Tibial nerve (tissue), 4 donors: Measurements from ENCODE around the gene GABBR2. TPM values are rescaled to one million over a fixed set of nuclear protein-coding genes. Genes with fewer than 3 reads are reported as not detected.

ENCODE experiments used
- DNase-seq, 2 donors: peaks; one replicate each; pipeline ENCODE4 v3.0.0-alpha.2; 2019; ENCODE audit warnings: low spot score in 2 of 2
- H3K27ac ChIP-seq, 4 donors: fragments of 200-600 bp; sonication (generic) in 3 of 4; one replicate each; pipeline ENCODE4 v1.5.1; 2017 to 2019; ENCODE audit warnings: mild to moderate bottlenecking in 1 of 4
- H3K27me3 ChIP-seq, 2 donors: fragments of 200-600 bp; sonication (generic) in 1 of 2; one replicate each; pipeline versions ENCODE4 v1.5.1 to v1.6.0; 2017 to 2019
- H3K36me3 ChIP-seq, 3 donors: fragments of 200-600 bp; sonication (generic); one replicate each; pipeline ENCODE4 v1.5.1; 2018 to 2019
- H3K4me1 ChIP-seq, 4 donors: fragments of 200-600 bp; sonication (generic) in 3 of 4; one replicate each; pipeline ENCODE4 v1.5.1; 2017 to 2019
- H3K4me3 ChIP-seq, 4 donors: fragments of 200-600 bp; sonication (generic) in 3 of 4; one replicate each; pipeline ENCODE4 v1.5.1; 2017 to 2019; ENCODE audit warnings: mild to moderate bottlenecking in 1 of 4, moderate library complexity in 1 of 4
- H3K9me3 ChIP-seq, 4 donors: fragments of 200-600 bp; sonication (generic) in 3 of 4; one replicate each; pipeline ENCODE4 v1.5.1; 2017 to 2019
- EP300 ChIP-seq, 2 donors: sonication (generic); formaldehyde crosslinking; IDR thresholded peaks; one replicate each; pipeline ENCODE4 v1.6.1; 2017; ENCODE audit warnings: antibody characterized with exemption in 2 of 2, mild to moderate bottlenecking in 1 of 2
- POLR2A ChIP-seq, 2 donors: fragments of 450-650 bp; IDR thresholded peaks; one replicate each; pipeline ENCODE4 v1.6.1; 2017; ENCODE audit warnings: antibody characterized with exemption in 2 of 2, mild to moderate bottlenecking in 2 of 2, moderate library complexity in 2 of 2
- WGBS, 2 donors: methylation state at CpG; one replicate each; pipeline ENCODE4 v1.1.5; 2018; 5-methylcytosine and 5-hydroxymethylcytosine counted together
- total RNA-seq, 4 donors: library from RNA; depleted of rRNA; stranded (reverse); fragments of >200 nt; gene quantifications; one replicate each; pipeline ENCODE4 v1.1.0, GENCODE V29; 2016
- TF ChIP-seq, protein P1 (sequence below), 5 experiments: fragments of 200-600 bp in 3 of 5; fragments of 450-650 bp in 2 of 5; sonication (generic) in 3 of 5; IDR thresholded peaks; one replicate each; pipeline ENCODE4 v1.5.1; 2016 to 2019; ENCODE audit warnings: antibody characterized with exemption in 5 of 5, mild to moderate bottlenecking in 3 of 5, moderate library complexity in 2 of 5

Gene GABBR2
- total RNA-seq, 4 donors from 2014 or later, result 0.20 to 0.22 TPM; not detected in 2

DNA sequence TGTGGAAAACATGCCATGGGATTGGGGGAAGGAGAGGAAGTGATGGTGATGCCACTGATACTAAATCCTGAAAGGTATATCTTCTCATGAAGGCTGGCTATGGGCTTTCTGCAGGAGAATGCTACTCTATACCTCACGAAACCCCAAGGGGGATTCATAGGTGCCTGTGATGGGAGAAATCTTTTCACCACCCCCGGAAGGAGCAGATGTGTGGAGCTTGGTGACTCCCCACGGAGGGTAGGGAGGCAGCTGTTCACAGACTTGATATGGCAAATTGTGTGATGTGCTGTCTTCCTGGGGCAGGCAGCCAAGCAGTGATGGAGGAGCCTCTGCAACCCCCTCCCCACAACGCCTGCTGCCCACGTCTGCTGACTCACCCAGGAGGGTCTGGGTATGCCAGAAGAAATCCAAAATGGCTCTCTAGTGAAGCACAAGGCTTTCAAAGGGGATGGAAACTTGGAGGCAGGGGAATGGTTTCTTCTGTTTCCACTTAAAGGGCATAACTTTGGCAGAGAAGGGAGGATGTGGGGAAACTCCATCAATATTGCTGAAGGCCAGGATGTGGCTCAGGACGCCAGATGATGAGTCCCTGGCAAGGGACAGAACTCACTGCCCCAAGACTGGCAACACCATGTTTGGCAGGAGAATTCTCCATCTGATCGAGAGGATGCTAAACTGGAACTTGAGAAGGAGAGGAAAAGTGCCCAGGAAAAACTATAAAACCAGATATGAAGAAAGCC lies 188.3 kb downstream of the GABBR2 start:
- H3K27me3 ChIP-seq, result no peaks in the 10 kb centered on the region
- H3K4me1 ChIP-seq, result no peaks in the 10 kb centered on the region
- no peak for DNase-seq
- peaks cover 0 to 5% (median 0%) of the 10 kb centered on the region in 4 donors for H3K9me3 ChIP-seq
- no peaks in the 10 kb centered on the region for H3K36me3 ChIP-seq
- H3K4me3 ChIP-seq, result no peak overlapping the region
- 57 to 65% methylated on average over 7 of the region's 7 CpGs for WGBS, 2 donors
- TF ChIP-seq POLR2A (IDR thresholded peaks at IDR 0.05), result no peak
- no peak for TF ChIP-seq EP300 (IDR thresholded peaks at IDR 0.05)
- TF ChIP-seq, protein P1, sequence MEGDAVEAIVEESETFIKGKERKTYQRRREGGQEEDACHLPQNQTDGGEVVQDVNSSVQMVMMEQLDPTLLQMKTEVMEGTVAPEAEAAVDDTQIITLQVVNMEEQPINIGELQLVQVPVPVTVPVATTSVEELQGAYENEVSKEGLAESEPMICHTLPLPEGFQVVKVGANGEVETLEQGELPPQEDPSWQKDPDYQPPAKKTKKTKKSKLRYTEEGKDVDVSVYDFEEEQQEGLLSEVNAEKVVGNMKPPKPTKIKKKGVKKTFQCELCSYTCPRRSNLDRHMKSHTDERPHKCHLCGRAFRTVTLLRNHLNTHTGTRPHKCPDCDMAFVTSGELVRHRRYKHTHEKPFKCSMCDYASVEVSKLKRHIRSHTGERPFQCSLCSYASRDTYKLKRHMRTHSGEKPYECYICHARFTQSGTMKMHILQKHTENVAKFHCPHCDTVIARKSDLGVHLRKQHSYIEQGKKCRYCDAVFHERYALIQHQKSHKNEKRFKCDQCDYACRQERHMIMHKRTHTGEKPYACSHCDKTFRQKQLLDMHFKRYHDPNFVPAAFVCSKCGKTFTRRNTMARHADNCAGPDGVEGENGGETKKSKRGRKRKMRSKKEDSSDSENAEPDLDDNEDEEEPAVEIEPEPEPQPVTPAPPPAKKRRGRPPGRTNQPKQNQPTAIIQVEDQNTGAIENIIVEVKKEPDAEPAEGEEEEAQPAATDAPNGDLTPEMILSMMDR (IDR thresholded peaks at IDR 0.05), result no peak
- H3K27ac ChIP-seq, result no peak overlapping the region

DNA sequence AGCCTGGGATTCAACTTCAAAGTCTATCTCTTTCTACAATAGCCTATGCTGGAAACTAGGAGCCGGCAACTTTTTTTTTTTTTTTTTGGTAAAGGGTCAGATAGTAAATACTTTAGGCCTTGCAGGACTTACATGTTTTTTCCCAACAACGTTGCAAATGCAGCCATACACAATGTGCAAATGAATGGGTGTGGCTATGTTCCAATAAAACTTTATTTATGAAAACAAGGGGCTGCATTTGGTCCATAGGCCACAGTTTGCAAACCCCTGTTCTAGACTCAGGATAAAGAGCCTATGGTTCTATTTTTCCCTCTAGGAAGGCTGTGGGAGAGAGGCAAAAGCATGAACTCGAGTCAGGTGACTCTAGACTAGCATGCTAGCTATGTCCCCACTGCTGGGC lies 189.1 kb downstream of the GABBR2 start:
- Histone ChIP-seq H3K9me3 (peaks cover 0 to 9% (median 0%) of the 10 kb centered on the region in 4 donors), H3K4me3 (no peak overlapping the region), H3K27me3 (no peaks in the 10 kb centered on the region), H3K36me3 (no peaks in the 10 kb centered on the region), H3K27ac (no peak overlapping the region), H3K4me1 (no peaks in the 10 kb centered on the region)
- 74 to 76% methylated on average over 3 of the region's 3 CpGs for WGBS, 2 donors
- TF ChIP-seq, protein P1 (IDR thresholded peaks at IDR 0.05), result no peak
- no peak for TF ChIP-seq EP300 (IDR thresholded peaks at IDR 0.05)
- TF ChIP-seq POLR2A (IDR thresholded peaks at IDR 0.05), result no peak
- no peak for DNase-seq

DNA sequence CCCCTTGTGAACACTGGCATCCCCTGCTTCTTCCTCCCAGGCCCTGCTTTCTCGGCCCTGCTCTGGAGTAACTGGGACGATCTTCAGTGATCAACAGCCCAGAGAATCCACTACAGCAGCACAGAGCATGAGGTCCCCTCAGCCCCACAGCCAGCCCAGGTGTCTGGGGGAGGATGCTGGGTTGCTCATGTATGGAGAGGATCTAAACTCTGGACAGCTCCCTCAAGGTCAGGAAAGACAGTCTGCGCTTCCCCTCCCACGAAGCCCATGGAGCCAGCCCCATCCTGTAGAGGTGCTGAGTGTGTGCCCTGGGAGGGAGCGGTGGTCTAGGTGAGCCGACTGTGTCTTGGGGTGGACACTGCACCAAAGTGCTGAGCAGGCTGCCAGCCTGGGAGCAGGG lies 190.2 kb downstream of the GABBR2 start:
- no peaks in the 10 kb centered on the region for H3K27me3 ChIP-seq
- peaks cover 0 to 10% (median 0%) of the 10 kb centered on the region in 4 donors for H3K9me3 ChIP-seq
- WGBS, 2 donors, result 70 to 80% methylated on average over 6 of the region's 6 CpGs
- no peaks in the 10 kb centered on the region for H3K4me1 ChIP-seq
- no peak for TF ChIP-seq POLR2A (IDR thresholded peaks at IDR 0.05)
- TF ChIP-seq, protein P1 (IDR thresholded peaks at IDR 0.05), result no peak
- TF ChIP-seq EP300 (IDR thresholded peaks at IDR 0.05), result no peak
- H3K4me3 ChIP-seq, result no peak overlapping the region
- H3K36me3 ChIP-seq, result no peaks in the 10 kb centered on the region
- no peak overlapping the region for H3K27ac ChIP-seq
- DNase-seq, result no peak

DNA sequence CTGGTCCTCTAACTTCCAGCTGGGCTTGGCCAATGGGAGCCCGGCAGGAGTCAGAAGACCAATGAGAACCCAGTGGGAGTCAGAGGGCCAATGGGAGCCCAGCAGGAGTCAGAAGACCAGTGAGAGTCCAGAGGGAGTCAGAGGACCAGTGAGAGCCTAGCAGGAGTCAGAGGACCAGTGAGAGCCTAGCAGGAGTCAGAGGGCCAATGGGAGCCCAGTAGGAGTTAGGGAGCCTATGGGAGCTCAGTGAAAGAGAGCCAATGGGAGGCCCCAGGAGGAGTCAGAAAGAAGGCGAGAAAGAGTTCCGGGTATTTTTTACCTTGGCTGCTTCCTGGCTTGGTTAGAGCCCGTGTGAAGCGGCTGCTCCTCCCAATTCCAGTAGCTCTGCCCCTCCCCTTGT lies 191.0 kb downstream of the GABBR2 start:
- no peak for DNase-seq
- 76 to 83% methylated on average over 5 of the region's 5 CpGs for WGBS, 2 donors
- Histone ChIP-seq H3K4me1 (no peaks in the 10 kb centered on the region), H3K9me3 (peaks cover 0 to 10% (median 0%) of the 10 kb centered on the region in 4 donors), H3K27me3 (no peaks in the 10 kb centered on the region), H3K27ac (no peak overlapping the region), H3K4me3 (no peak overlapping the region), H3K36me3 (no peaks in the 10 kb centered on the region)
- TF ChIP-seq EP300 (IDR thresholded peaks at IDR 0.05) (no peak), POLR2A (IDR thresholded peaks at IDR 0.05) (no peak)
- TF ChIP-seq, protein P1 (IDR thresholded peaks at IDR 0.05), result no peak

DNA sequence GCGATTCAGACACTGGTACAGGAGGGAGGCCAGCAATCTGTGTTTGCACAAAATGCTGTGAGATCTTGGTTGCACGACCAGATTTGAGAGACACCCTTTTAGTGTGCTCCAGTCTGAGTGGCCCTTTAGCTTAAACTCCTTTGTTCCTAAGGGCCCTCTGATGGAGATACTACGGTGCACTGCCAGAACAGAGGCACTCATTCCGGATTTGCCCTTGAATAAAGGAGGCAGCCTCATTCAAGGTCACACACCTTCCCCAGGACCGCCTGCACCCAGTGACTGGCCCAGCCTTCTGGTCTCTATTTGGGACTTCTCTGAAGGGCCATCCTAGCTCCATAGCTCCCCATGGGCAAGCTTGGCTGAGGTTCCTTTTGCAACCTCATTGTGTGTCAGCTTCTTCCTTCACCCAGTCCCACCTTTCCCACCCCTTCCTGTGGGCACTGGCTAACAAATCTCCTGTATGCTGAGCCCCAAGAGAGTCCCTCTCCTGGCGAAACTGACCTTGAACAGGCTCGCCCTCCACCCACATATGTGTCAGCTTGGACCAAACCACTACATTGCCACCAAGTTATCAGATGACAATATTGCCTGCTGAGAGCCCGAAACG lies 191.7 kb downstream of the GABBR2 start:
- WGBS, 2 donors, result 85 to 87% methylated on average over 9 of the region's 9 CpGs
- H3K4me3 ChIP-seq, result no peak overlapping the region
- no peak for TF ChIP-seq EP300 (IDR thresholded peaks at IDR 0.05)
- TF ChIP-seq POLR2A (IDR thresholded peaks at IDR 0.05), result no peak
- TF ChIP-seq, protein P1 (IDR thresholded peaks at IDR 0.05), result no peak
- H3K9me3 ChIP-seq, result peaks cover 0 to 5% (median 0%) of the 10 kb centered on the region in 4 donors
- no peak for DNase-seq
- no peaks in the 10 kb centered on the region for H3K36me3 ChIP-seq
- H3K27ac ChIP-seq, result no peak overlapping the region
- H3K27me3 ChIP-seq, result no peaks in the 10 kb centered on the region
- no peaks in the 10 kb centered on the region for H3K4me1 ChIP-seq
